Epithelial cell of proximal tubule (primary cell): ENCODE measurements around the gene NRDC. TPM values are rescaled to one million over a fixed set of nuclear protein-coding genes. Genes with fewer than 3 reads are reported as not detected.

ENCODE experiments used
- DNase-seq: peaks from one replicate; pipeline ENCODE4 v3.0.0-alpha.2; 2011; ENCODE audit warnings: low read depth
- H3K4me3 ChIP-seq: 2 replicates; pipeline ENCODE4 v1.5.1; 2011; ENCODE audit warnings: low read depth, mild to moderate bottlenecking, low read length
- total RNA-seq: library from RNA; depleted of rRNA; stranded (reverse); fragments of >200 nt; gene quantifications from 2 replicates; pipeline ENCODE4 v1.2.3, GENCODE V29; 2015
- TF ChIP-seq, protein P1 (sequence below): conservative IDR thresholded peaks from 2 replicates; pipeline ENCODE4 v1.5.1; 2012; ENCODE audit warnings: low read depth, mild to moderate bottlenecking, low read length

Gene NRDC
- total RNA-seq, 1 donor from 2014 or later, result 46.0 TPM

DNA sequence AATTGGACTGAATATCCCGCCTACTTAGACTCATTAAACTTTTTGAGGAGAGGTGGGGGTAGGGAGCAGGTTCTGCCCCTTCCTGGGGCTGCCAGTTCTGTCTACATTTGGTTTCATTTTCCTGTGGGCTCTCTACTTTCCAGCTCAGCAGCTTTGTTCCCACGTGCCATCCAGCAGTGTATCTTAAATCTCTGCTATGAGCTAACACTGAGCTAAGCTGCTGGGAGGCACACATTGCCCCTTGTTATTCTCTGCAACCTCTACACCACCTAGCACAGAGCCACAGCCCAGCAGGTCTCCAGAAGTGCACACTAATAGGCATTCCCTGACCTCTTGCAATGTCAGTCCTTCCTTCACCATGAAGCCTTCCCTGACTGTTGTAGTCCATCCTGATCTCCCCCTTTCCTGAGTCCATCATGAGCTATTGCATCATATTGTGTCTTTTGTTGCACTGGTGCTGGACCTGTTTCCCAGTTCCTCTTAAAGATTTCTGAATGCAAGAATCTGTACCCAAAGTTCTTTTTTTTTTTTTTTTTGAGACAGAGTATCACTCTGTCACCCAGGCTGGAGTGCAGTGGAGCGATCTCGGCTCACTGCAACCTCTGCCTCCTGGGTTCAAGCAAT lies 28.7 kb upstream of the NRDC start:
- no peak for DNase-seq
- TF ChIP-seq, protein P1, sequence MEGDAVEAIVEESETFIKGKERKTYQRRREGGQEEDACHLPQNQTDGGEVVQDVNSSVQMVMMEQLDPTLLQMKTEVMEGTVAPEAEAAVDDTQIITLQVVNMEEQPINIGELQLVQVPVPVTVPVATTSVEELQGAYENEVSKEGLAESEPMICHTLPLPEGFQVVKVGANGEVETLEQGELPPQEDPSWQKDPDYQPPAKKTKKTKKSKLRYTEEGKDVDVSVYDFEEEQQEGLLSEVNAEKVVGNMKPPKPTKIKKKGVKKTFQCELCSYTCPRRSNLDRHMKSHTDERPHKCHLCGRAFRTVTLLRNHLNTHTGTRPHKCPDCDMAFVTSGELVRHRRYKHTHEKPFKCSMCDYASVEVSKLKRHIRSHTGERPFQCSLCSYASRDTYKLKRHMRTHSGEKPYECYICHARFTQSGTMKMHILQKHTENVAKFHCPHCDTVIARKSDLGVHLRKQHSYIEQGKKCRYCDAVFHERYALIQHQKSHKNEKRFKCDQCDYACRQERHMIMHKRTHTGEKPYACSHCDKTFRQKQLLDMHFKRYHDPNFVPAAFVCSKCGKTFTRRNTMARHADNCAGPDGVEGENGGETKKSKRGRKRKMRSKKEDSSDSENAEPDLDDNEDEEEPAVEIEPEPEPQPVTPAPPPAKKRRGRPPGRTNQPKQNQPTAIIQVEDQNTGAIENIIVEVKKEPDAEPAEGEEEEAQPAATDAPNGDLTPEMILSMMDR, result no peak
- H3K4me3 ChIP-seq, result no peak overlapping the region

DNA sequence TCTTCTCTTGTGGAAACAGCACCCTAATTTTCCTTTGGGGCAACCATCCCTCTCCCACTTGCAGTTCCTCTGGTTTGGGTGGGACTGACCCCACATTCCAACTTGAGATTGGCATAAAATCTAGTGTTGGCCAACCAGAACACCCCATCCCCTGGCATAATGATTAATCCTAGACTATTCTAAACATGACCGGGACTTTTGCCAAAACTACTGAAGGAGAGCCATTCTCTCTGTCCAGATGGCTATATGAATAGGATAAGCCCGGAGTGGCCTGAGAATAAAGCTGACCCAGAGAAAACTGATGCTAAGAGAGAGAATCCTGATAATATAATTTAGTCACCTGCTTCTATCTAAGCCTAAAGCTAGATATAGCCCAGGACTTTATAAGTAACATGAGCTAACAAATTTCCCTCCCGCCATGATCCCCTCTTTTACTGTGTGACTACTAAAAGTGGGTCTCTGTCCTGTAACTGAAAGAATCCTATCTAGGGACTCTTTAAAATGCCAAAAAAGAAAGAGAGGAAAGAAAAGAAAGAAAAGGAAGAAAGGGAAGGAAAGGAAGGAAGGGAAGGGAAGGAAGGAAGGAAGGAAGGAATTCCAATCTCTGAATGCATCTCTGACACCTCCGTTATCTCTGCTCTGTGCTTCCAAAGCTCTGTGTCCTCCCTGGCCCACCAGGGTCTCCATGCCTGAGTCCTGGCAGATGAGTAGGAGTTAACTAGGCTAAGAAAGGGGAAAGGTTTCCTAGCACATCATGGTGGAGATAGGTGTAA lies 28.0 kb upstream of the NRDC start:
- DNase-seq, result peak; percentile 71
- H3K4me3 ChIP-seq, result no peak overlapping the region

DNA sequence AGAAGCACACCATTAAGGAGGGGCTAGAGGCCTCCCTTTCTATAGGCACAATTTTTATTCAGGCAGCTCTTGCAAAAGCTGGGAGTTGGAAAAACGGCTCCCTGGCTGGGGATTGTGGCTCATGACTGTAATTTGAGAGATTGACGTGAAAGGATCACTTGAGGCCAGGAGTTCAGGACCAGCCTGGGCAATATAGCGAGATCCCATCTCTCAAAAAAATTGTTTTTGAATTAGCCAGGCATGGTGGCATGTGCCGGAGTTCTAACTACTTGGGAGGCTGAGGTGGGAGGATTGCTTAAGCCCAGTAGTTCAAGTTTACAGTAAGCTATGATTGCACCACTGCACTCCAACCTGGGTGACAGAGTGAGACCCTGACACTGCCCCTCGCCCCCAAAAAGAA lies 23.9 kb upstream of the NRDC start:
- no peak overlapping the region for H3K4me3 ChIP-seq
- TF ChIP-seq, protein P1, result no peak
- DNase-seq, result no peak

More for the DNA sequence above, 28.0 kb upstream of the NRDC start:
- TF ChIP-seq, protein P1, result no peak

DNA sequence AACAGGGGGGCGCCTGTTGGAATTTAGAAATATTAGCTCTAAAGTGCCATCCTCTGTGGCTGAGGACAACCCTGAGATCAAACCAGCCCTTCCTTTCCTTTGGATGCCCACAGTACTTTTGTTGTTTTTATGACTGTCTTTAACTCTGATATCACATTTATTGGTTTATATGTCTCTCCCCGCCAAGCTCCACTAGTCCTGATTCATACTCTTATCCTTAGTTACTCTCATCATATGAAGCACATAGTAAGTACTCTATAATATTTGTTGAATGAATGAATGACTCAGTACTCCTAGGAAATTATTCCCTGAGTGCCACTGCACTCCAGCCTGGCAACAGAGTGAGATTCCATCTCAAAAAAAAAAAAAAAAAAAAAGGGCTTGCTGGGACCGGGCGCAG lies 22.6 kb upstream of the NRDC start:
- H3K4me3 ChIP-seq, result no peak overlapping the region
- DNase-seq, result no peak
- TF ChIP-seq, protein P1, result no peak

DNA sequence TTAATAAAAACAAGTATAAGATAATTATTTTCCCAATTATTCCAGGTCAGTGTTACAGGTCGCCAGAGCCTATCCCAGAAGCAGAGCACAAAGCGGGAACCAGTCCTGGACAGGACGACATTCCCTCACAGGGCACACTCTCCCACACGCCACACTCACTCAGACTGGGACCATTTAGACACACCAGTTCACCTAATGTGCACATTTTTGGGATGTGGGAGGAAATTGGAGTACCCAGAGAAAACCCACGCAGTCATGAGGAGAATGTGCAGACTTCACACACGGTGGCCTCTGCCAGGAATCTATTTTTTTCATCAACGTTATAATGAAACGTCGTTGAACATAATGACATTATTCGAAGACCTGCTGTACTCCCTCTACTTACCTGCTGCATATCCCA lies 20.5 kb upstream of the NRDC start:
- H3K4me3 ChIP-seq, result no peak overlapping the region
- TF ChIP-seq, protein P1, result no peak
- no peak for DNase-seq

DNA sequence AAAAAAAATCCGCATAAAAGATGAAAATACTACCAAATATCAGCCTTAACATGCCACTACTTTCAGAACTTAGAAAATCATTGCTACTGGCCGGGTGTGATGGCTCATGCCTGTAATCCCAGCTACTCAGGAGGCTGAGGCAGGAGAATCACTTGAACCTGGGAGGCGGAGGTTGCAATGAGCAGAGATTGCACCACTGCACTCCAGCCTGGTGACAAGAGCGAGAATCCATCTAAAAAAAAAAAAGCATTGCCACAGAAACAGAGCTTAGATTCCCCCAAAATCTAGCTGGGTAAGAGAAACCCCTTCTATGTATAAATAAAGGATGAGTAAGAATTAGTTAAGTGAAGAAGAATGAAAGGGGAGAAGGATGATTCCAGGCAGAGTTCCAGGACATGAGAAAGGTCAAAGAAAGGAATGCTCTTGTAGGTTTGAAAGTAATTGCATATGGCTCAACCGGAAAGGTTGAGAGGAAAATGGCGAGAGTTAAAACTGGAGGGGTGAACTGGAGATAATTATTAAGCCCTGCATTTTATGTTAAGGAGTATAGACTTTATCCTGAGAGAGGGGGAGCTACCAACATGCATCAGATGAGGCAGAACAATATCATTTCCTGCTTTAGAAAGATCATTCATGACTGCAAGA lies 19.7 kb upstream of the NRDC start:
- peak; percentile 62 for DNase-seq
- TF ChIP-seq, protein P1, result no peak
- H3K4me3 ChIP-seq, result no peak overlapping the region
